ENCODE measurements around the gene STRBP.

STRBP gene

GRCh38 chr9:123261006-123261677 is 7.2 kb downstream of the STRBP start:
- H3K9me3 ChIP-seq (ENCODE audit: control insufficient read depth, insufficient read depth, low read length) = no peaks in the 10 kb centered on the region
- 0 out of 2 replicates have a peak, but pooled peaks cover 2% of the 10 kb centered on the region for H3F3A ChIP-seq (ENCODE audit: control insufficient read depth, insufficient read depth)
- TF ChIP-seq EZH2phosphoT487 (IDR thresholded peaks at IDR 0.05; ENCODE audit: borderline replicate concordance, low read length) = no peak
- TF ChIP-seq, protein P1, sequence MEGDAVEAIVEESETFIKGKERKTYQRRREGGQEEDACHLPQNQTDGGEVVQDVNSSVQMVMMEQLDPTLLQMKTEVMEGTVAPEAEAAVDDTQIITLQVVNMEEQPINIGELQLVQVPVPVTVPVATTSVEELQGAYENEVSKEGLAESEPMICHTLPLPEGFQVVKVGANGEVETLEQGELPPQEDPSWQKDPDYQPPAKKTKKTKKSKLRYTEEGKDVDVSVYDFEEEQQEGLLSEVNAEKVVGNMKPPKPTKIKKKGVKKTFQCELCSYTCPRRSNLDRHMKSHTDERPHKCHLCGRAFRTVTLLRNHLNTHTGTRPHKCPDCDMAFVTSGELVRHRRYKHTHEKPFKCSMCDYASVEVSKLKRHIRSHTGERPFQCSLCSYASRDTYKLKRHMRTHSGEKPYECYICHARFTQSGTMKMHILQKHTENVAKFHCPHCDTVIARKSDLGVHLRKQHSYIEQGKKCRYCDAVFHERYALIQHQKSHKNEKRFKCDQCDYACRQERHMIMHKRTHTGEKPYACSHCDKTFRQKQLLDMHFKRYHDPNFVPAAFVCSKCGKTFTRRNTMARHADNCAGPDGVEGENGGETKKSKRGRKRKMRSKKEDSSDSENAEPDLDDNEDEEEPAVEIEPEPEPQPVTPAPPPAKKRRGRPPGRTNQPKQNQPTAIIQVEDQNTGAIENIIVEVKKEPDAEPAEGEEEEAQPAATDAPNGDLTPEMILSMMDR (IDR thresholded peaks at IDR 0.05; ENCODE audit: low read depth, low read length, poor library complexity, severe bottlenecking) = no peak
- peak overlapping the region; percentile 73 for H3K4me2 ChIP-seq (ENCODE audit: low read length)
- peaks cover 91% of the 10 kb centered on the region for H3K4me1 ChIP-seq (ENCODE audit: control insufficient read depth, low read length)
- H3K27ac ChIP-seq (ENCODE audit: low read depth, low read length) = 0 out of 2 replicates have a peak overlapping the region, but pooled peaks have one; percentile 1
- peaks cover 76% of the 10 kb centered on the region for H3K36me3 ChIP-seq (ENCODE audit: control insufficient read depth, low read length)
- H3K27me3 ChIP-seq (ENCODE audit: control insufficient read depth, low read length) = no peaks in the 10 kb centered on the region
- no peaks in the 10 kb centered on the region for H3K9me2 ChIP-seq (replicated peaks; ENCODE audit: control insufficient read depth, low read length)
- peaks cover 100% of the 10 kb centered on the region for H3K79me2 ChIP-seq (ENCODE audit: control insufficient read depth, low read length)
- no peak overlapping the region for H3K4me3 ChIP-seq (ENCODE audit: low read length)
- H4K20me1 ChIP-seq (ENCODE audit: control insufficient read depth, insufficient read depth, low read depth, low read length) = peaks cover 42% of the 10 kb centered on the region

DNA sequence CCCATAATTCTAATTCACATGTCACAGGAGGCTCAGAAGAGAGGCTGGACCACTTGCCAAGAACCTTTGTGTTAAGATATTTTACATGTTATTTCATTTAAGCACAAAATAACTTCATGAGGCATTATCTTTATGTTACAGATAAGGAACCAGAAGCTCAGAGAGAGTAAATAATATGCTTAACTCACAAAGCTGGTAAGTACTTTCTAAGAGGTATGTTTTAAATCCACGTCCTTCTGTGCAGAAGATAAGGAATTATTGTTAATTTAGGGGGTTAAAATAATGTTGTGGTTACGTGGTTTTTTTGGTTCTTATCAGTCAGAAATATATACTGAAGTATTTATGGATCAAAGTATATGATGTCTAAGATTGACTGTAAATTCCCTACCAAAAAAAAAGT is 8.0 kb downstream of the STRBP start:
- Histone ChIP-seq H3K4me2 (ENCODE audit: low read length) (no peak overlapping the region), H3K79me2 (ENCODE audit: control insufficient read depth, low read length) (peaks cover 100% of the 10 kb centered on the region), H3K36me3 (ENCODE audit: control insufficient read depth, low read length) (peaks cover 68% of the 10 kb centered on the region), H3F3A (ENCODE audit: control insufficient read depth, insufficient read depth) (0 out of 2 replicates have a peak, but pooled peaks cover 2% of the 10 kb centered on the region), H3K9me3 (ENCODE audit: control insufficient read depth, insufficient read depth, low read length) (no peaks in the 10 kb centered on the region), H3K9me2 (replicated peaks; ENCODE audit: control insufficient read depth, low read length) (no peaks in the 10 kb centered on the region), H4K20me1 (ENCODE audit: control insufficient read depth, insufficient read depth, low read depth, low read length) (peaks cover 34% of the 10 kb centered on the region), H3K27me3 (ENCODE audit: control insufficient read depth, low read length) (no peaks in the 10 kb centered on the region), H3K4me3 (ENCODE audit: low read length) (no peak overlapping the region), H3K4me1 (ENCODE audit: control insufficient read depth, low read length) (peaks cover 91% of the 10 kb centered on the region), H3K27ac (ENCODE audit: low read depth, low read length) (no peak overlapping the region)
- TF ChIP-seq EZH2phosphoT487 (IDR thresholded peaks at IDR 0.05; ENCODE audit: borderline replicate concordance, low read length) = no peak
- TF ChIP-seq, protein P1 (IDR thresholded peaks at IDR 0.05; ENCODE audit: low read depth, low read length, poor library complexity, severe bottlenecking) = no peak

GRCh38 chr9:123257276-123257675 is 11.1 kb downstream of the STRBP start:
- Histone ChIP-seq H3K79me2 (ENCODE audit: control insufficient read depth, low read length) (peaks cover 100% of the 10 kb centered on the region), H3K9me2 (replicated peaks; ENCODE audit: control insufficient read depth, low read length) (no peaks in the 10 kb centered on the region), H3K4me3 (ENCODE audit: low read length) (no peak overlapping the region), H3K27me3 (ENCODE audit: control insufficient read depth, low read length) (no peaks in the 10 kb centered on the region), H4K20me1 (ENCODE audit: control insufficient read depth, insufficient read depth, low read depth, low read length) (peaks cover 27% of the 10 kb centered on the region), H3K36me3 (ENCODE audit: control insufficient read depth, low read length) (peaks cover 53% of the 10 kb centered on the region), H3K4me1 (ENCODE audit: control insufficient read depth, low read length) (peaks cover 91% of the 10 kb centered on the region), H3K9me3 (ENCODE audit: control insufficient read depth, insufficient read depth, low read length) (no peaks in the 10 kb centered on the region), H3F3A (ENCODE audit: control insufficient read depth, insufficient read depth) (peaks cover 11% of the 10 kb centered on the region), H3K4me2 (ENCODE audit: low read length) (peak overlapping the region; percentile 10), H3K27ac (ENCODE audit: low read depth, low read length) (no peak overlapping the region)
- no peak for TF ChIP-seq EZH2phosphoT487 (IDR thresholded peaks at IDR 0.05; ENCODE audit: borderline replicate concordance, low read length)
- TF ChIP-seq, protein P1 (IDR thresholded peaks at IDR 0.05; ENCODE audit: low read depth, low read length, poor library complexity, severe bottlenecking) = no peak

All from DOHH2 (cell line).